Regular cardiac myocyte (primary cell): ENCODE data around the gene DYNC1I1. TPM values are rescaled to one million over a fixed set of nuclear protein-coding genes. Genes with fewer than 3 reads are reported as not detected.

Experiments
- total RNA-seq: library from RNA; depleted of rRNA; stranded (reverse); fragments of >200 nt; gene quantifications from 2 replicates; pipeline ENCODE4 v1.2.3, GENCODE V29; 2014

DYNC1I1 gene
- total RNA-seq, result 1.7 and 2.3 TPM in 2 replicates

DNA sequence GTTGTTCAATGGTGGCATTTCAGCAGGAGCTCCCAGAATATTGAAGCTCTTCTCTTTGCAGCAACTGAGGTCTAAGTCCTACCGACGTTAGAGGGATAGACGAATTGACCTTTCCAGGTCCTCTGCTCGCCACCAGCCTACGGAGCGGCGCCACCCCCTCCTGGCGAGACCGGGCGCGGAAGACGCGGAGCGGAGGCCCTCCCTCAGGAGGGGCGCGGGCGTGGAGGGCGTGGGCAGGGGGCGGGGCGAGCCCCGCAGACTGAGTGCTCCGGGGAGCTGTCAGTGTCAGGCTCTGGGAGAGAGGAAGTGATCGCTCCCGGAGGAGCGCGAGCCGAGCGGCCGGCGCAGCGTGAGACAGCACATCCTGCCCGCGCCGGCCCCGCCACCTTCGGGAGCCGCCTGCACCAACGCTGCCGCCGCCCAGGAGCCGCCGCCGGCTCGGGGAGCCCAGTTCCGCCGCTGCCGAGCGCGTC is at the start of gene DYNC1I1:
TSS of gene DYNC1I1 (plus strand) at position 257 of the 473 bp plus-strand sequence. CDS start 32,176 bp downstream, outside the sequence.

Other genes with a start within 250 kb of the DYNC1I1 start
- gene PDK4, start 176.0 kb upstream of the DYNC1I1 start, total RNA-seq, result 0.58 and 6.5 TPM in 2 replicates